SU-DHL-6 (cell line): Measurements from ENCODE around the gene PIK3C2G.

Source experiments
- H2AFZ ChIP-seq: fragments of 200-600 bp; sonication (generic); 2 replicates; pipeline ENCODE4 v1.6.1; 2014; ENCODE audit warnings: low read depth, mild to moderate bottlenecking, moderate library complexity, mixed read lengths, antibody characterized with exemption, low read length; ENCODE audit not compliant: severe bottlenecking
- H3F3A ChIP-seq: fragments of 200-600 bp; shearing (Covaris generic); 2 replicates; pipeline ENCODE4 v1.6.0; 2016; ENCODE audit warnings: antibody characterized with exemption, mild to moderate bottlenecking; ENCODE audit not compliant: insufficient read depth
- H3K27ac ChIP-seq: fragments of 200-600 bp; sonication (generic); 2 replicates; pipeline ENCODE4 v1.5.1; 2016; ENCODE audit warnings: low read depth, mild to moderate bottlenecking, low read length, moderate library complexity, mixed read lengths
- H3K27me3 ChIP-seq: fragments of 200-600 bp; sonication (generic), shearing (Covaris generic); 2 replicates; pipeline ENCODE4 v1.6.0; 2014; ENCODE audit warnings: mild to moderate bottlenecking, low read length
- H3K36me3 ChIP-seq: fragments of 200-600 bp; sonication (generic); 2 replicates; pipeline ENCODE4 v1.6.1; 2014; ENCODE audit warnings: mild to moderate bottlenecking, low read length, mixed read lengths
- H3K4me2 ChIP-seq: fragments of 300-600, 200-600 bp; shearing (Covaris generic), sonication (generic); 2 replicates; pipeline ENCODE4 v1.6.0; 2014; ENCODE audit warnings: low read length, low read depth, mild to moderate bottlenecking; ENCODE audit not compliant: poor library complexity, severe bottlenecking
- H3K4me3 ChIP-seq: fragments of 200-600 bp; sonication (generic); 2 replicates; pipeline ENCODE4 v1.5.1; 2014; ENCODE audit warnings: antibody characterized with exemption, low read length, mild to moderate bottlenecking, mixed read lengths; ENCODE audit not compliant: insufficient read depth, poor library complexity, severe bottlenecking
- H3K79me2 ChIP-seq: fragments of 200-600 bp; sonication (generic); 2 replicates; pipeline ENCODE4 v1.6.1; 2014; ENCODE audit warnings: mild to moderate bottlenecking, low read length, moderate library complexity; ENCODE audit not compliant: insufficient read depth
- H3K9ac ChIP-seq: fragments of 200-600 bp; sonication (generic); 2 replicates; pipeline ENCODE4 v1.7.0; 2014; ENCODE audit warnings: mild to moderate bottlenecking, low read length
- H3K9me2 ChIP-seq: fragments of 200-600 bp; sonication (generic); replicated peaks from 2 replicates; pipeline ENCODE4 v1.6.1; 2014; ENCODE audit warnings: low read length; ENCODE audit not compliant: insufficient read depth
- H3K9me3 ChIP-seq: fragments of 200-600 bp; sonication (generic); 2 replicates; pipeline ENCODE4 v1.6.1; 2014; ENCODE audit warnings: low read length, mixed read lengths; ENCODE audit not compliant: insufficient read depth
- H4K20me1 ChIP-seq: fragments of 200-600 bp; sonication (generic); 2 replicates; pipeline ENCODE4 v1.6.1; 2014; ENCODE audit warnings: low read depth, mild to moderate bottlenecking, antibody characterized with exemption, low read length, moderate library complexity, mixed read lengths
- EZH2phosphoT487 ChIP-seq: fragments of 200-600 bp; sonication (generic), shearing (Covaris generic); conservative IDR thresholded peaks from 2 replicates; pipeline ENCODE4 v1.6.1; 2018; ENCODE audit warnings: mild to moderate bottlenecking, antibody characterized with exemption, low read length, moderate library complexity, mixed read lengths
- TF ChIP-seq, protein P1 (sequence below): fragments of 200-600 bp; sonication (generic); IDR thresholded peaks from one replicate; pipeline ENCODE4 v1.5.1; 2017; ENCODE audit warnings: antibody characterized with exemption, mild to moderate bottlenecking, low read length, moderate library complexity; ENCODE audit not compliant: insufficient read depth, poor library complexity, severe bottlenecking

The PIK3C2G gene

DNA sequence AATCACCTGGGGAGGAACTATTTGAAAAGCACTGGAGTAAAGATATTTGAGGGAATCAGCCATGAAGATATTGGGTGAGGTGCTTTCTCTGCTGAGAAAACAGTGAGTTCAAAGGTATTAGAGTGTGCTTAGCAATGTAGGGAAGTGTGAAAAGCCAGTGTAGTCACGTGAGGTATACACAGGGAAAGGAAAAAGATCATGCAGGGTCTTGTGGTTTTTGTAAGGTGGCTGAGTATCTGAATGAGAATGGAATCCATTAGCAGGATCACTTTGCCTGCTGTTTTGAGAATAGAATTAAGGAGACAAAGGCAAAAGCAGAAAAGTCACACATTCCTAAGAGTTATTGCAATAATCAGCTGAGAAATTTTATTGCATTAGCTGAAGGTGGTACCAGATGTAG is 193.0 kb downstream of the PIK3C2G start:
- Histone ChIP-seq H3K9me2 (no peaks in the 10 kb centered on the region), H3K27ac (no peak overlapping the region), H3K27me3 (no peaks in the 10 kb centered on the region), H3K9me3 (no peaks in the 10 kb centered on the region), H3F3A (no peaks in the 10 kb centered on the region), H3K4me3 (no peak overlapping the region), H3K4me2 (no peak overlapping the region), H3K9ac (no peak overlapping the region), H2AFZ (no peak overlapping the region), H3K36me3 (no peaks in the 10 kb centered on the region), H3K79me2 (no peaks in the 10 kb centered on the region), H4K20me1 (no peaks in the 10 kb centered on the region)
- no peak for TF ChIP-seq EZH2phosphoT487
- TF ChIP-seq, protein P1, sequence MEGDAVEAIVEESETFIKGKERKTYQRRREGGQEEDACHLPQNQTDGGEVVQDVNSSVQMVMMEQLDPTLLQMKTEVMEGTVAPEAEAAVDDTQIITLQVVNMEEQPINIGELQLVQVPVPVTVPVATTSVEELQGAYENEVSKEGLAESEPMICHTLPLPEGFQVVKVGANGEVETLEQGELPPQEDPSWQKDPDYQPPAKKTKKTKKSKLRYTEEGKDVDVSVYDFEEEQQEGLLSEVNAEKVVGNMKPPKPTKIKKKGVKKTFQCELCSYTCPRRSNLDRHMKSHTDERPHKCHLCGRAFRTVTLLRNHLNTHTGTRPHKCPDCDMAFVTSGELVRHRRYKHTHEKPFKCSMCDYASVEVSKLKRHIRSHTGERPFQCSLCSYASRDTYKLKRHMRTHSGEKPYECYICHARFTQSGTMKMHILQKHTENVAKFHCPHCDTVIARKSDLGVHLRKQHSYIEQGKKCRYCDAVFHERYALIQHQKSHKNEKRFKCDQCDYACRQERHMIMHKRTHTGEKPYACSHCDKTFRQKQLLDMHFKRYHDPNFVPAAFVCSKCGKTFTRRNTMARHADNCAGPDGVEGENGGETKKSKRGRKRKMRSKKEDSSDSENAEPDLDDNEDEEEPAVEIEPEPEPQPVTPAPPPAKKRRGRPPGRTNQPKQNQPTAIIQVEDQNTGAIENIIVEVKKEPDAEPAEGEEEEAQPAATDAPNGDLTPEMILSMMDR = no peak

DNA sequence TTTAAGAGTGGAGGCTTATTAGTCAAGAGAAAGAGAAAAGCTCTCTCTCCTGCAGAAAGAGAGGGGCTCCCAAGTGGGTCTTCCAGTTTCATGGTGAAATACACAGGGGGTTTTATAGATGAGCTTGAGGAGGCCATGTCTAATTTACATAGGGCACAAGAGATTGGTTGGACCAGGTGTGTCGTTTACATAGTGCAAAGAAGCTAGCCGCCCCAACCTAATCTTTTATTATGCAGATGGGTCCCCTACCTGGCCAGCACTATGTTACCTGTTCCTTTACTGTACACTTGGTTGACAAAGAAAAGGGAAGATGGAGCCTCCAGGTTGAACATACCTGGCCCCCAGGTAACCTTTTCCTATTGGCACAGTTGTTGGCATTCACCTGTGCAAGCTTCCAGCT is 195.0 kb downstream of the PIK3C2G start:
- H3K4me2 ChIP-seq = no peak overlapping the region
- no peak overlapping the region for H3K9ac ChIP-seq
- no peaks in the 10 kb centered on the region for H3K9me2 ChIP-seq
- H3K27me3 ChIP-seq = no peaks in the 10 kb centered on the region
- no peak overlapping the region for H3K4me3 ChIP-seq
- no peaks in the 10 kb centered on the region for H3K79me2 ChIP-seq
- H4K20me1 ChIP-seq = no peaks in the 10 kb centered on the region
- H3F3A ChIP-seq = no peaks in the 10 kb centered on the region
- H3K36me3 ChIP-seq = no peaks in the 10 kb centered on the region
- no peak overlapping the region for H3K27ac ChIP-seq
- H3K9me3 ChIP-seq = no peaks in the 10 kb centered on the region
- TF ChIP-seq, protein P1 = no peak
- TF ChIP-seq EZH2phosphoT487 = no peak
- no peak overlapping the region for H2AFZ ChIP-seq

DNA sequence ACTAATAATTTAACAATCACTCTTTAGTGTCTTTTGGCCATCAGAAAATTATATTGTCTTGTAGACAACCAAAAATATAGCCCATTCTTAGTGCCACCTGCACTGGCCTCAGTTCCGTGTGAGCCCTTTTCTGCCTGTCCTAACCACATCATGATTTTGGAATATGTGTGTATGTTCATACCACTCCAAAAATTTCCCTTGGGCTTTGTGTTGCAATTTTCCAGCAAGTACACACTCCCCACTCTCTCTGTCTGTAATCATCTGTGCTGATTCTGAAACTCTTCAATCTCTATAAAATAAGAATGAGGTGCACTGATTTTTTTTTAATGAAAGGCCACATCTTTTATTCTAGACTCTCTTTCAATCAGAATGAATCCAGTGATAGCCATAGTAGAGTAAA is 196.0 kb downstream of the PIK3C2G start:
- Histone ChIP-seq H4K20me1 (no peaks in the 10 kb centered on the region), H3K79me2 (no peaks in the 10 kb centered on the region), H3K9me3 (no peaks in the 10 kb centered on the region), H3K27ac (no peak overlapping the region), H3K4me3 (no peak overlapping the region), H3K9me2 (no peaks in the 10 kb centered on the region), H3K4me2 (no peak overlapping the region), H2AFZ (no peak overlapping the region), H3K27me3 (no peaks in the 10 kb centered on the region), H3K36me3 (no peaks in the 10 kb centered on the region), H3K9ac (no peak overlapping the region), H3F3A (no peaks in the 10 kb centered on the region)
- TF ChIP-seq, protein P1 = no peak
- TF ChIP-seq EZH2phosphoT487 = no peak

DNA sequence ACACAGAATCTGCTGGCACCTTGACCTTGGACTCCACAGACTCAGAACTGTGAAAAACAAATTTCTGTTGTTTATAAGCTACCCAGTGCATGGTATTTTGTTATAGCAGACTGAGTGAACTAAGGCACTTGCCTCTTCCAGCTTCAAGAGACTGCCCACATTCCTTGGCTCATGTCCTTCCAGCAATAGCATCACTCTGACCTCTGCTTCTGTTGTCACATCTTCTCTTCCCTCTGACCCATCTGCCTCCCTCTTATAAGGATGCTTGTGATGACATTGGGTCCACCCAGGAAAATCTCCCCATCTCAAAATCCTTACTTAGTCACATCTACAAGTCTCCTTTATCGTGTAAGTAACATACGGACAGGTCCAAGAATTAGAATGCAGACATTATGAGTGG is 200.4 kb downstream of the PIK3C2G start:
- Histone ChIP-seq H3K79me2 (no peaks in the 10 kb centered on the region), H3K27me3 (no peaks in the 10 kb centered on the region), H3K4me3 (no peak overlapping the region), H3K36me3 (no peaks in the 10 kb centered on the region), H3K9me3 (no peaks in the 10 kb centered on the region), H3K27ac (no peak overlapping the region), H4K20me1 (no peaks in the 10 kb centered on the region), H3K4me2 (no peak overlapping the region), H2AFZ (no peak overlapping the region), H3K9me2 (no peaks in the 10 kb centered on the region), H3F3A (no peaks in the 10 kb centered on the region), H3K9ac (no peak overlapping the region)
- TF ChIP-seq EZH2phosphoT487 = no peak
- TF ChIP-seq, protein P1 = no peak
